Colonic mucosa (tissue), 4 donors: ENCODE data around the gene STX17. TPM values are rescaled to one million over a fixed set of nuclear protein-coding genes. Genes with fewer than 3 reads are reported as not detected.

Source experiments
- DNase-seq: peaks from one replicate; pipeline ENCODE4 v3.0.0-alpha.2; 2020
- H3K27ac ChIP-seq: fragments of 200-600 bp; one replicate; pipeline ENCODE4 v1.8.0; 2021
- H3K27me3 ChIP-seq: fragments of 200-600 bp; one replicate; pipeline ENCODE4 v1.8.0; 2021
- H3K36me3 ChIP-seq: fragments of 200-600 bp; one replicate; pipeline ENCODE4 v1.8.0; 2021
- H3K4me1 ChIP-seq: fragments of 200-600 bp; one replicate; pipeline ENCODE4 v1.8.0; 2021; ENCODE audit warnings: mild to moderate bottlenecking
- H3K4me3 ChIP-seq: fragments of 200-600 bp; one replicate; pipeline ENCODE4 v1.8.0; 2021
- H3K9ac ChIP-seq, 2 donors: one replicate each; pipeline ENCODE4 v1.7.0; 2013; ENCODE audit warnings: control low read depth in 2 of 2, low read depth in 2 of 2, low read length in 2 of 2
- H3K9me3 ChIP-seq: fragments of 200-600 bp; one replicate; pipeline ENCODE4 v1.8.0; 2021
- CTCF ChIP-seq: fragments of 200-600 bp; IDR thresholded peaks from one replicate; pipeline ENCODE4 v1.8.0; 2022; ENCODE audit warnings: antibody characterized with exemption, mild to moderate bottlenecking
- intact Hi-C: fragments of 100-400 bp; cut with DNase I; formaldehyde crosslinking; loops from one replicate; pipeline ENCODE4 v1.14.1; 2022
- total RNA-seq, 2 donors: library from RNA; stranded (reverse); fragmentation: NEBNext Ultra II Directional in 1 of 2; extraction: Animal tissue kit (Norgen Biotek cat#: 25700) in 1 of 2; gene quantifications; one replicate each; pipeline ENCODE4 v1.2.1, GENCODE V29; 2021
- donor health status: healthy.
- donor health status: DM: no; HTN: no; CAD: no.
- donor health status: DM: no; HTN: no; CAD: no.

The STX17 gene
- total RNA-seq, 2 donors from 2014 or later, result 23.3 to 37.3 TPM

- H3K36me3 ChIP-seq, result no peaks in the 10 kb centered on the region
- no peak overlapping the region for H3K9ac ChIP-seq
- no peaks in the 10 kb centered on the region for H3K27me3 ChIP-seq
- H3K9me3 ChIP-seq, result no peaks in the 10 kb centered on the region
- intact Hi-C loops, result no loop called here
- no peak overlapping the region for H3K4me3 ChIP-seq
- no peak overlapping the region for H3K27ac ChIP-seq
- no peak for TF ChIP-seq CTCF
- no peaks in the 10 kb centered on the region for H3K4me1 ChIP-seq
- no peak for DNase-seq
Observed at GRCh38 chr9:99873943-99874584, 32.4 kb upstream of the STX17 start.

- no peaks in the 10 kb centered on the region for H3K36me3 ChIP-seq
- intact Hi-C loops, result no loop called here
- no peaks in the 10 kb centered on the region for H3K4me1 ChIP-seq
- no peaks in the 10 kb centered on the region for H3K27me3 ChIP-seq
- H3K4me3 ChIP-seq, result no peak overlapping the region
- no peak for DNase-seq
- no peak for TF ChIP-seq CTCF
- no peak overlapping the region for H3K27ac ChIP-seq
- H3K9ac ChIP-seq, result no peak overlapping the region
- no peaks in the 10 kb centered on the region for H3K9me3 ChIP-seq
Observed at GRCh38 chr9:99876190-99876589, 30.3 kb upstream of the STX17 start.

- Histone ChIP-seq H3K9me3 (no peaks in the 10 kb centered on the region), H3K9ac (no peak overlapping the region), H3K4me3 (no peak overlapping the region), H3K36me3 (no peaks in the 10 kb centered on the region), H3K27ac (no peak overlapping the region), H3K4me1 (no peaks in the 10 kb centered on the region), H3K27me3 (no peaks in the 10 kb centered on the region)
- intact Hi-C loops, result no loop called here
- TF ChIP-seq CTCF, result no peak
- DNase-seq, result no peak
Observed at GRCh38 chr9:99878651-99879050, 27.8 kb upstream of the STX17 start.

- no peaks in the 10 kb centered on the region for H3K27me3 ChIP-seq
- H3K36me3 ChIP-seq, result no peaks in the 10 kb centered on the region
- intact Hi-C loops, result no loop called here
- no peaks in the 10 kb centered on the region for H3K4me1 ChIP-seq
- no peak for DNase-seq
- no peak for TF ChIP-seq CTCF
- no peak overlapping the region for H3K27ac ChIP-seq
- no peaks in the 10 kb centered on the region for H3K9me3 ChIP-seq
- no peak overlapping the region for H3K4me3 ChIP-seq
- no peak overlapping the region for H3K9ac ChIP-seq
Observed at GRCh38 chr9:99881769-99882168, 24.7 kb upstream of the STX17 start.

GRCh38 chr9:99885747-99886146 is 20.7 kb upstream of the STX17 start:
- Histone ChIP-seq H3K9ac (no peak overlapping the region), H3K9me3 (no peaks in the 10 kb centered on the region), H3K4me3 (no peak overlapping the region), H3K36me3 (no peaks in the 10 kb centered on the region), H3K27me3 (no peaks in the 10 kb centered on the region), H3K4me1 (no peaks in the 10 kb centered on the region), H3K27ac (no peak overlapping the region)
- DNase-seq, result no peak
- TF ChIP-seq CTCF, result no peak
- intact Hi-C loops, result no loop called here
